IMR-90 (cell line): ENCODE data around the gene NRP1. TPM values are rescaled to one million over a fixed set of nuclear protein-coding genes. Genes with fewer than 3 reads are reported as not detected.
A peak's percentile ranks its signal among the peaks of the same experiment; 100 is the strongest.

Experiments used
- ATAC-seq: fragments of 200-7000 bp; cut with Tn5 transposase; 2 replicates; pipeline ENCODE4 v1.9.1; 2020; ENCODE audit warnings: low read depth, mild to moderate bottlenecking, moderate library complexity
- BruUV-seq: library from RNA; stranded (reverse); fragments of 400-500 nt; replicated peaks from 2 replicates; lab custom pipeline; 2021; lab: Mats Ljungman, UMichigan
- CTCF ChIA-PET: fragments of 300-600 bp; formaldehyde crosslinking; extraction: SDS; loops from one replicate; lab custom pipeline; 2021; ENCODE audit warnings: antibody characterized with exemption; lab: Yijun Ruan, JAX
- POLR2A ChIA-PET: fragments of 300-600 bp; sonication (Branson Sonifier 250); formaldehyde crosslinking; loops from one replicate; lab custom pipeline; 2022; ENCODE audit warnings: antibody characterized with exemption; ENCODE audit not compliant: unreplicated experiment; lab: Charles Lee
- DNase-seq: peaks from one replicate; pipeline ENCODE4 v3.0.0; 2013
- H2AFZ ChIP-seq: replicated peaks from 2 replicates; pipeline ENCODE3; 2013; ENCODE audit warnings: low read length, mild to moderate bottlenecking; ENCODE audit not compliant: poor library complexity
- H2AK5ac ChIP-seq: 2 replicates; pipeline ENCODE4 v1.6.1; 2013; ENCODE audit warnings: low read depth, low read length, inconsistent platforms
- H2AK9ac ChIP-seq: replicated peaks from 2 replicates; pipeline ENCODE3; 2013; ENCODE audit warnings: mild to moderate bottlenecking, low read depth, low read length, moderate library complexity; ENCODE audit not compliant: poor library complexity
- H2BK120ac ChIP-seq: 2 replicates; pipeline ENCODE4 v1.6.1; 2013; ENCODE audit warnings: low read depth, low read length, inconsistent platforms
- H2BK15ac ChIP-seq: 3 replicates; pipeline ENCODE4 v1.6.1; 2013; ENCODE audit warnings: low read depth, low read length, inconsistent platforms
- H2BK20ac ChIP-seq: 2 replicates; pipeline ENCODE4 v1.6.1; 2013; ENCODE audit warnings: low read depth, mild to moderate bottlenecking, inconsistent platforms, low read length, moderate library complexity
- H2BK5ac ChIP-seq: 2 replicates; pipeline ENCODE4 v1.6.1; 2013; ENCODE audit warnings: mild to moderate bottlenecking, low read depth, low read length, inconsistent platforms; ENCODE audit not compliant: poor library complexity, severe bottlenecking
- H3K14ac ChIP-seq: replicated peaks from 2 replicates; pipeline ENCODE4 v1.6.1; 2013; ENCODE audit warnings: low read depth, low read length, inconsistent platforms
- H3K18ac ChIP-seq: 2 replicates; pipeline ENCODE4 v1.6.1; 2013; ENCODE audit warnings: low read depth, low read length, control low read depth
- H3K23ac ChIP-seq: 2 replicates; pipeline ENCODE4 v1.6.1; 2013; ENCODE audit warnings: low read depth, low read length, inconsistent platforms
- H3K27ac ChIP-seq: 2 replicates; pipeline ENCODE4 v1.5.1; 2013; ENCODE audit warnings: mild to moderate bottlenecking, control low read depth, low read length; ENCODE audit not compliant: insufficient read depth
- H3K27me3 ChIP-seq: 2 replicates; pipeline ENCODE4 v1.6.1; 2013; ENCODE audit warnings: low read length; ENCODE audit not compliant: control insufficient read depth, insufficient read depth
- H3K36me3 ChIP-seq: 2 replicates; pipeline ENCODE4 v1.6.1; 2013; ENCODE audit warnings: low read length, mixed read lengths; ENCODE audit not compliant: control insufficient read depth, insufficient read depth
- H3K4ac ChIP-seq: 2 replicates; pipeline ENCODE4 v1.6.1; 2013; ENCODE audit warnings: low read depth, low read length, inconsistent platforms
- H3K4me1 ChIP-seq: 2 replicates; pipeline ENCODE4 v1.6.1; 2013; ENCODE audit warnings: low read length, mixed read lengths; ENCODE audit not compliant: control insufficient read depth, insufficient read depth
- H3K4me2 ChIP-seq: 2 replicates; pipeline ENCODE4 v1.6.1; 2013; ENCODE audit warnings: low read depth, mild to moderate bottlenecking, control low read depth, low read length, moderate library complexity
- H3K4me3 ChIP-seq: 2 replicates; pipeline ENCODE4 v1.5.1; 2013; ENCODE audit warnings: low read depth, mild to moderate bottlenecking, control low read depth, low read length, moderate library complexity; ENCODE audit not compliant: insufficient read depth
- H3K56ac ChIP-seq: 2 replicates; pipeline ENCODE4 v1.6.1; 2013; ENCODE audit warnings: low read length, inconsistent platforms; ENCODE audit not compliant: insufficient read depth; ENCODE audit errors: extremely low read depth
- H3K79me1 ChIP-seq, 2 experiments: 2 replicates each; pipeline ENCODE4 v1.6.1; 2013; ENCODE audit warnings: low read length in 2 of 2, inconsistent platforms in 1 of 2, low read depth in 1 of 2
- H3K9ac ChIP-seq: 2 replicates; pipeline ENCODE4 v1.6.1; 2013; ENCODE audit warnings: low read depth, low read length, control low read depth
- H3K9me1 ChIP-seq: 2 replicates; pipeline ENCODE4 v1.6.1; 2013; ENCODE audit warnings: low read length, inconsistent platforms; ENCODE audit not compliant: insufficient read depth
- H3K9me3 ChIP-seq: 2 replicates; pipeline ENCODE4 v1.6.1; 2013; ENCODE audit warnings: low read length; ENCODE audit not compliant: control insufficient read depth, insufficient read depth
- H4K20me1 ChIP-seq: 2 replicates; pipeline ENCODE4 v1.6.1; 2013; ENCODE audit warnings: low read length, inconsistent platforms; ENCODE audit not compliant: insufficient read depth
- H4K5ac ChIP-seq: 2 replicates; pipeline ENCODE4 v1.6.1; 2013; ENCODE audit warnings: mild to moderate bottlenecking, low read depth, low read length, control low read depth
- H4K8ac ChIP-seq, 2 experiments: 2 replicates each; pipeline ENCODE4 v1.6.1; 2013; ENCODE audit warnings: low read depth in 2 of 2, low read length in 2 of 2, control low read depth in 1 of 2, inconsistent platforms in 1 of 2
- H4K91ac ChIP-seq: 2 replicates; pipeline ENCODE4 v1.6.1; 2013; ENCODE audit warnings: low read depth, low read length, inconsistent platforms; ENCODE audit not compliant: insufficient read depth
- CHD1 ChIP-seq: IDR thresholded peaks from 2 replicates; pipeline ENCODE4 v1.6.1; 2012; ENCODE audit warnings: low read depth, low read length, improper control_type of control experiment
- MAFK ChIP-seq: IDR thresholded peaks from 2 replicates; pipeline ENCODE4 v1.6.1; 2012; ENCODE audit warnings: low read depth, low read length, improper control_type of control experiment
- MAZ ChIP-seq: IDR thresholded peaks from 2 replicates; pipeline ENCODE4 v1.6.1; 2012; ENCODE audit warnings: low read depth, mild to moderate bottlenecking, low read length, improper control_type of control experiment, moderate library complexity, borderline replicate concordance
- MXI1 ChIP-seq: IDR thresholded peaks from 2 replicates; pipeline ENCODE4 v1.6.1; 2012; ENCODE audit warnings: low read depth, mild to moderate bottlenecking, low read length, moderate library complexity, borderline replicate concordance
- NFE2L2 ChIP-seq: fragments of 150-350 bp; IDR thresholded peaks from 2 replicates; pipeline ENCODE4 v1.6.1; 2016; ENCODE audit warnings: low read depth, mild to moderate bottlenecking, low read length
- RFX5 ChIP-seq: IDR thresholded peaks from 2 replicates; pipeline ENCODE4 v1.8.0; 2012; ENCODE audit warnings: low read depth, mild to moderate bottlenecking, low read length, moderate library complexity
- SMC3 ChIP-seq: fragments of 150-350 bp; IDR thresholded peaks from 2 replicates; pipeline ENCODE4 v1.6.1; 2016; ENCODE audit warnings: low read depth, mild to moderate bottlenecking, antibody characterized with exemption, low read length, moderate library complexity
- WGBS, 2 experiments: methylation state at CpG; one replicate each; pipeline versions ENCODE4 v1.1.5 to v1.1.7; 2013; ENCODE audit warnings: missing lambda C conversion rate in 2 of 2; ENCODE audit not compliant: insufficient read length in 1 of 2; ENCODE audit errors: extremely low coverage in 2 of 2; 5-methylcytosine and 5-hydroxymethylcytosine counted together
- dilution Hi-C: fragments of 300-500 bp; cut with HindIII; formaldehyde crosslinking; loops from one replicate; pipeline ENCODE4 v1.14.3; 2018; ENCODE audit warnings: low sequenced_read_pairs; ENCODE audit not compliant: unreplicated experiment
- in situ Hi-C: fragments of 300-500 bp; cut with MboI; formaldehyde crosslinking; loops from 3 replicates; pipeline ENCODE4 v1.14.3; 2019; ENCODE audit warnings: low sequenced_read_pairs, inconsistent platforms, mixed read lengths
- intact Hi-C: fragments of 100-400 bp; cut with micrococcal nuclease; formaldehyde crosslinking; loops from 2 replicates; pipeline ENCODE4 v1.10.0; 2022
- polyA plus RNA-seq, 3 experiments: library from polyadenylated mRNA; depleted of rRNA; stranded (reverse); fragments of >200 nt; gene quantifications; 2 replicates each; pipeline ENCODE4 v1.2.3, GENCODE V29; 2012; ENCODE audit warnings: low replicate concordance in 1 of 3
- total RNA-seq: library from RNA; depleted of rRNA; stranded (reverse); fragments of >200 nt; gene quantifications from 2 replicates; pipeline ENCODE4 v1.2.3, GENCODE V29; 2012
- TF ChIP-seq, protein P1 (sequence below): fragments of 150-350 bp; IDR thresholded peaks from 2 replicates; pipeline ENCODE4 v1.6.1; 2017; ENCODE audit warnings: mild to moderate bottlenecking, antibody characterized with exemption, low read length, low read depth
- TF ChIP-seq, protein P2 (sequence below): fragments of 150-350 bp; IDR thresholded peaks from 2 replicates; pipeline ENCODE4 v1.6.1; 2016; ENCODE audit warnings: low read depth, mild to moderate bottlenecking, low read length, moderate library complexity, borderline replicate concordance
- TF ChIP-seq, protein P3 (sequence below): conservative IDR thresholded peaks from 2 replicates; pipeline ENCODE4 v1.5.1; 2012; ENCODE audit warnings: mild to moderate bottlenecking, low read depth, low read length, improper control_type of control experiment

NRP1 gene
- total and polyA plus RNA-seq, 2 of the 4 experiments (the other 2 are of a cell fraction), result 108 to 227 TPM

DNA sequence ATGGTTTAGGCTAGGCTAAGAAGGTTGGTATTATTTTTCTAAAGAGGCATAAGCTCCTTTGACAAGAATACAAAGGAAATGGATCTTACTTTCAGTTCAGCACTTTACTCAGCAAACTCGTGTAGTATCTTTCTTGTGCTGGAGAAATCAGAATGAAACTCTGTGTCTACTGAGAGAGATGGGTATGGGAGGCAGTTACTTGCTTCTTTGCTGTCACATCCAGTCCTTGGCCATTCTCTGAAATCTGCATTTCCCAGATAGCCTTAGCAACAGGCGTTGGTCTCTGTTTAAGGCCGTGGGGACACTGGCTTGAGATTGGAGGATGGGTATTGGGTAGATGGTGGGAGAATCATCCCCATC, 180.5 kb downstream of the NRP1 start:
- Histone ChIP-seq H3K18ac (peak overlapping the region; percentile 14; the same call in 1 of the 2 replicates), H2AK9ac (no peak overlapping the region), H3K27me3 (no peaks in the 10 kb centered on the region), H3K14ac (peak overlapping the region; percentile 75), H3K4me2 (no peak overlapping the region), H2BK5ac (no peak overlapping the region), H4K91ac (peak overlapping the region; percentile 81), H2BK20ac (peak overlapping the region; percentile 63; the same call in 1 of the 2 replicates), H4K5ac (peak overlapping the region; percentile 41; the same call in 1 of the 2 replicates), H3K9me3 (no peaks in the 10 kb centered on the region), H2AFZ (no peak overlapping the region), H2AK5ac (peak overlapping the region; percentile 76), H3K9ac (no peak overlapping the region), H3K56ac (no peak overlapping the region), H3K36me3 (no peaks in the 10 kb centered on the region), H4K8ac (peak overlapping the region; percentile 50 to 75; a peak in 3 of 4 replicates), H3K4me1 (peaks cover 9% of the 10 kb centered on the region), H2BK120ac (peak overlapping the region; percentile 46; the same call in 1 of the 2 replicates), H4K20me1 (no peaks in the 10 kb centered on the region), H3K4me3 (no peak overlapping the region), H3K23ac (peak overlapping the region; percentile 7; the same call in 1 of the 2 replicates), H3K9me1 (0 out of 2 replicates have a peak, but pooled peaks cover 8% of the 10 kb centered on the region), H3K79me1 (no peaks in the 10 kb centered on the region), H2BK15ac (peak overlapping the region; percentile 91), H3K27ac (no peak overlapping the region), H3K4ac (peak overlapping the region; percentile 79)
- ChIA-PET POLR2A (no interaction called here), CTCF (interaction anchor here (3.0 to 3.2 kb wide), 2 partner anchors 38 to 144 kb away, joined by 11 to 18 read pairs; no protein-coding TSS in a partner anchor)
- dilution Hi-C loops (no loop called here), intact Hi-C loops (loop anchor here (10.0 kb wide), 1 partner anchor 359 kb away; no protein-coding TSS in a partner anchor), in situ Hi-C loops (loop anchor here (10.0 kb wide), 1 partner anchor 139 kb away; no protein-coding TSS in a partner anchor)
- ATAC-seq (no peak), DNase-seq (no peak)
- TF ChIP-seq RFX5 (no peak), MAZ (no peak), MAFK (no peak), MXI1 (no peak), CHD1 (no peak), NFE2L2 (no peak), SMC3 (no peak)
- TF ChIP-seq, protein P1, sequence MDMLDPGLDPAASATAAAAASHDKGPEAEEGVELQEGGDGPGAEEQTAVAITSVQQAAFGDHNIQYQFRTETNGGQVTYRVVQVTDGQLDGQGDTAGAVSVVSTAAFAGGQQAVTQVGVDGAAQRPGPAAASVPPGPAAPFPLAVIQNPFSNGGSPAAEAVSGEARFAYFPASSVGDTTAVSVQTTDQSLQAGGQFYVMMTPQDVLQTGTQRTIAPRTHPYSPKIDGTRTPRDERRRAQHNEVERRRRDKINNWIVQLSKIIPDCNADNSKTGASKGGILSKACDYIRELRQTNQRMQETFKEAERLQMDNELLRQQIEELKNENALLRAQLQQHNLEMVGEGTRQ, result no peak
- TF ChIP-seq, protein P2, sequence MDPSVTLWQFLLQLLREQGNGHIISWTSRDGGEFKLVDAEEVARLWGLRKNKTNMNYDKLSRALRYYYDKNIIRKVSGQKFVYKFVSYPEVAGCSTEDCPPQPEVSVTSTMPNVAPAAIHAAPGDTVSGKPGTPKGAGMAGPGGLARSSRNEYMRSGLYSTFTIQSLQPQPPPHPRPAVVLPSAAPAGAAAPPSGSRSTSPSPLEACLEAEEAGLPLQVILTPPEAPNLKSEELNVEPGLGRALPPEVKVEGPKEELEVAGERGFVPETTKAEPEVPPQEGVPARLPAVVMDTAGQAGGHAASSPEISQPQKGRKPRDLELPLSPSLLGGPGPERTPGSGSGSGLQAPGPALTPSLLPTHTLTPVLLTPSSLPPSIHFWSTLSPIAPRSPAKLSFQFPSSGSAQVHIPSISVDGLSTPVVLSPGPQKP, result no peak
- TF ChIP-seq, protein P3, sequence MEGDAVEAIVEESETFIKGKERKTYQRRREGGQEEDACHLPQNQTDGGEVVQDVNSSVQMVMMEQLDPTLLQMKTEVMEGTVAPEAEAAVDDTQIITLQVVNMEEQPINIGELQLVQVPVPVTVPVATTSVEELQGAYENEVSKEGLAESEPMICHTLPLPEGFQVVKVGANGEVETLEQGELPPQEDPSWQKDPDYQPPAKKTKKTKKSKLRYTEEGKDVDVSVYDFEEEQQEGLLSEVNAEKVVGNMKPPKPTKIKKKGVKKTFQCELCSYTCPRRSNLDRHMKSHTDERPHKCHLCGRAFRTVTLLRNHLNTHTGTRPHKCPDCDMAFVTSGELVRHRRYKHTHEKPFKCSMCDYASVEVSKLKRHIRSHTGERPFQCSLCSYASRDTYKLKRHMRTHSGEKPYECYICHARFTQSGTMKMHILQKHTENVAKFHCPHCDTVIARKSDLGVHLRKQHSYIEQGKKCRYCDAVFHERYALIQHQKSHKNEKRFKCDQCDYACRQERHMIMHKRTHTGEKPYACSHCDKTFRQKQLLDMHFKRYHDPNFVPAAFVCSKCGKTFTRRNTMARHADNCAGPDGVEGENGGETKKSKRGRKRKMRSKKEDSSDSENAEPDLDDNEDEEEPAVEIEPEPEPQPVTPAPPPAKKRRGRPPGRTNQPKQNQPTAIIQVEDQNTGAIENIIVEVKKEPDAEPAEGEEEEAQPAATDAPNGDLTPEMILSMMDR, result no peak
- no CpG with 5 or more reads among the region's 3 CpGs for WGBS, 2 experiments
- BruUV-seq, result no TSS peak
